Liver (tissue), 3 donors: ENCODE measurements around the gene HMG20B.

Experiments used
- GABPA ChIP-seq, 2 donors: IDR thresholded peaks in 1 of 2; conservative IDR thresholded peaks in 1 of 2; 2 replicates each; pipeline ENCODE4 v1.6.1; 2016; ENCODE audit warnings: antibody characterized with exemption in 2 of 2, mild to moderate bottlenecking in 1 of 2, moderate library complexity in 1 of 2
- JUND ChIP-seq, 2 donors: IDR thresholded peaks; 2 replicates each; pipeline ENCODE4 v1.6.1; 2016; ENCODE audit warnings: antibody characterized with exemption in 2 of 2
- RXRA ChIP-seq, 2 donors: IDR thresholded peaks; 2 replicates each; pipeline ENCODE4 v1.6.1; 2017 to 2018; ENCODE audit warnings: antibody characterized with exemption in 2 of 2, mild to moderate bottlenecking in 1 of 2
- SP1 ChIP-seq: IDR thresholded peaks from 2 replicates; pipeline ENCODE4 v1.6.1; 2018; ENCODE audit warnings: antibody characterized with exemption, mild to moderate bottlenecking
- TAF1 ChIP-seq: conservative IDR thresholded peaks from 2 replicates; pipeline ENCODE4 v1.6.1; 2016; ENCODE audit warnings: antibody characterized with exemption, mild to moderate bottlenecking
- YY1 ChIP-seq: IDR thresholded peaks from 2 replicates; pipeline ENCODE4 v1.6.1; 2016; ENCODE audit warnings: antibody characterized with exemption, mild to moderate bottlenecking
- TF ChIP-seq, protein P1 (sequence below): fragments of 150-350 bp; IDR thresholded peaks from 2 replicates; pipeline ENCODE4 v1.5.1; 2017; ENCODE audit warnings: improper control_type of control experiment, low read depth, low read length; ENCODE audit not compliant: missing input control
- TF ChIP-seq, protein P2 (sequence below): IDR thresholded peaks from 2 replicates; pipeline ENCODE4 v1.6.1; 2016; ENCODE audit warnings: antibody characterized with exemption
- TF ChIP-seq, protein P3 (sequence below): IDR thresholded peaks from 2 replicates; pipeline ENCODE4 v1.6.1; 2016; ENCODE audit warnings: antibody characterized with exemption, mild to moderate bottlenecking
- donor health status: healthy.
- donor health status: healthy.

DNA sequence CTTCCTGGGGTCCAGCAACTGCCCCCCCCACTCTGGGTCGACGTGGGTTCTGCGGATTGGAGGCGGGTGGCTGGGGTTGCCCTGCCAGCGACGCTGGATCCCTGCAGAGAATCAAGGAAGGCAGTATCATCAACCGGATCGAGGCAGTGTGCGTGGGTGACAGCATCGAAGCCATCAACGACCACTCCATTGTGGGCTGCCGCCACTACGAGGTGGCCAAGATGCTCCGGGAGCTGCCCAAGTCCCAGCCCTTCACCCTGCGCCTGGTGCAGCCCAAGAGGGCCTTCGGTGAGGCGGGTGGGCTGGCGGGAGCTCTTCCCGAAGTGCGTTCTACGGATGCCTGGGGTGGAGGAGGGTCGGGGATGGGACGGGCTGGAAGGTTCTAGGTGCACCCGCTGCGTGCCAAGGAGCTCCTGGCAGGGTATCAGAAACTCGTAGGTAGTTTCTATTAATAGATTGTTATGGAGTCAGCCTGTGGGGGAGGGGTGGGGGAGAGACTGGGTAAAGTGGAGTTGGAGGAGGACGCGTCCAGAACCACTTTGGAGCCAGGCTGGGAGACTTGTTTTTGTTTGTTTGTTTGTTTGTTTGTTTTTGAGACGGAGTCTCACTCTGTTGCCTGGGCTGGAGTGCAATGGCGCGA is 14.1 kb downstream of the HMG20B start:
- TF ChIP-seq, protein P1, sequence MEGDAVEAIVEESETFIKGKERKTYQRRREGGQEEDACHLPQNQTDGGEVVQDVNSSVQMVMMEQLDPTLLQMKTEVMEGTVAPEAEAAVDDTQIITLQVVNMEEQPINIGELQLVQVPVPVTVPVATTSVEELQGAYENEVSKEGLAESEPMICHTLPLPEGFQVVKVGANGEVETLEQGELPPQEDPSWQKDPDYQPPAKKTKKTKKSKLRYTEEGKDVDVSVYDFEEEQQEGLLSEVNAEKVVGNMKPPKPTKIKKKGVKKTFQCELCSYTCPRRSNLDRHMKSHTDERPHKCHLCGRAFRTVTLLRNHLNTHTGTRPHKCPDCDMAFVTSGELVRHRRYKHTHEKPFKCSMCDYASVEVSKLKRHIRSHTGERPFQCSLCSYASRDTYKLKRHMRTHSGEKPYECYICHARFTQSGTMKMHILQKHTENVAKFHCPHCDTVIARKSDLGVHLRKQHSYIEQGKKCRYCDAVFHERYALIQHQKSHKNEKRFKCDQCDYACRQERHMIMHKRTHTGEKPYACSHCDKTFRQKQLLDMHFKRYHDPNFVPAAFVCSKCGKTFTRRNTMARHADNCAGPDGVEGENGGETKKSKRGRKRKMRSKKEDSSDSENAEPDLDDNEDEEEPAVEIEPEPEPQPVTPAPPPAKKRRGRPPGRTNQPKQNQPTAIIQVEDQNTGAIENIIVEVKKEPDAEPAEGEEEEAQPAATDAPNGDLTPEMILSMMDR: no peak
- TF ChIP-seq YY1 (no peak), TAF1 (no peak), SP1 (no peak), GABPA (IDR thresholded peaks at IDR 0.05 in 1 of 2, conservative IDR thresholded peaks at IDR 0.05 in 1 of 2) (no peak), RXRA (IDR thresholded peaks at IDR 0.05) (no peak), JUND (IDR thresholded peaks at IDR 0.05) (no peak)
- TF ChIP-seq, protein P2, sequence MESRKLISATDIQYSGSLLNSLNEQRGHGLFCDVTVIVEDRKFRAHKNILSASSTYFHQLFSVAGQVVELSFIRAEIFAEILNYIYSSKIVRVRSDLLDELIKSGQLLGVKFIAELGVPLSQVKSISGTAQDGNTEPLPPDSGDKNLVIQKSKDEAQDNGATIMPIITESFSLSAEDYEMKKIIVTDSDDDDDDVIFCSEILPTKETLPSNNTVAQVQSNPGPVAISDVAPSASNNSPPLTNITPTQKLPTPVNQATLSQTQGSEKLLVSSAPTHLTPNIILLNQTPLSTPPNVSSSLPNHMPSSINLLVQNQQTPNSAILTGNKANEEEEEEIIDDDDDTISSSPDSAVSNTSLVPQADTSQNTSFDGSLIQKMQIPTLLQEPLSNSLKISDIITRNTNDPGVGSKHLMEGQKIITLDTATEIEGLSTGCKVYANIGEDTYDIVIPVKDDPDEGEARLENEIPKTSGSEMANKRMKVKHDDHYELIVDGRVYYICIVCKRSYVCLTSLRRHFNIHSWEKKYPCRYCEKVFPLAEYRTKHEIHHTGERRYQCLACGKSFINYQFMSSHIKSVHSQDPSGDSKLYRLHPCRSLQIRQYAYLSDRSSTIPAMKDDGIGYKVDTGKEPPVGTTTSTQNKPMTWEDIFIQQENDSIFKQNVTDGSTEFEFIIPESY: no peak
- TF ChIP-seq, protein P3, sequence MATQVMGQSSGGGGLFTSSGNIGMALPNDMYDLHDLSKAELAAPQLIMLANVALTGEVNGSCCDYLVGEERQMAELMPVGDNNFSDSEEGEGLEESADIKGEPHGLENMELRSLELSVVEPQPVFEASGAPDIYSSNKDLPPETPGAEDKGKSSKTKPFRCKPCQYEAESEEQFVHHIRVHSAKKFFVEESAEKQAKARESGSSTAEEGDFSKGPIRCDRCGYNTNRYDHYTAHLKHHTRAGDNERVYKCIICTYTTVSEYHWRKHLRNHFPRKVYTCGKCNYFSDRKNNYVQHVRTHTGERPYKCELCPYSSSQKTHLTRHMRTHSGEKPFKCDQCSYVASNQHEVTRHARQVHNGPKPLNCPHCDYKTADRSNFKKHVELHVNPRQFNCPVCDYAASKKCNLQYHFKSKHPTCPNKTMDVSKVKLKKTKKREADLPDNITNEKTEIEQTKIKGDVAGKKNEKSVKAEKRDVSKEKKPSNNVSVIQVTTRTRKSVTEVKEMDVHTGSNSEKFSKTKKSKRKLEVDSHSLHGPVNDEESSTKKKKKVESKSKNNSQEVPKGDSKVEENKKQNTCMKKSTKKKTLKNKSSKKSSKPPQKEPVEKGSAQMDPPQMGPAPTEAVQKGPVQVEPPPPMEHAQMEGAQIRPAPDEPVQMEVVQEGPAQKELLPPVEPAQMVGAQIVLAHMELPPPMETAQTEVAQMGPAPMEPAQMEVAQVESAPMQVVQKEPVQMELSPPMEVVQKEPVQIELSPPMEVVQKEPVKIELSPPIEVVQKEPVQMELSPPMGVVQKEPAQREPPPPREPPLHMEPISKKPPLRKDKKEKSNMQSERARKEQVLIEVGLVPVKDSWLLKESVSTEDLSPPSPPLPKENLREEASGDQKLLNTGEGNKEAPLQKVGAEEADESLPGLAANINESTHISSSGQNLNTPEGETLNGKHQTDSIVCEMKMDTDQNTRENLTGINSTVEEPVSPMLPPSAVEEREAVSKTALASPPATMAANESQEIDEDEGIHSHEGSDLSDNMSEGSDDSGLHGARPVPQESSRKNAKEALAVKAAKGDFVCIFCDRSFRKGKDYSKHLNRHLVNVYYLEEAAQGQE: no peak
